ENCODE measurements around the gene FREM2.

The FREM2 gene

DNA sequence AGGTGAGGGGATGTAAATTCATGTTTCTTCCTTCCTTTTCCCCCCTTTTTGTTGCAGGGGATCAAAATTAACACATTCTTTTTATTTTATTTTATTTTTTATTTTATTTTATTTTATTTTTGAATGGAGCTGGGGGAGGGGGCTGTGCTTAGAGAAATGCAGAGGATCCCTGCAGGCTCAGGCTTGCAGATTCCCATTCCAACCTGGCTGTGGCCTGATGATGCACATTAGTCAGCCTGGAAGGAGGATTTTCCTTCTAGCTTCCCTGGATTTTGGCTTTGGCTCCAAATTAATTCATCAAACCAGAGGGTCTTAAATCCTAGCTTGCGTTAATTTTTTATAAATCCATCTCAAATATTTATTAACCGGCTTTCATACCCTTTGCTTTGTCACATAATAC, 67.0 kb downstream of the FREM2 start:
- DNase-seq, result no peak

DNA sequence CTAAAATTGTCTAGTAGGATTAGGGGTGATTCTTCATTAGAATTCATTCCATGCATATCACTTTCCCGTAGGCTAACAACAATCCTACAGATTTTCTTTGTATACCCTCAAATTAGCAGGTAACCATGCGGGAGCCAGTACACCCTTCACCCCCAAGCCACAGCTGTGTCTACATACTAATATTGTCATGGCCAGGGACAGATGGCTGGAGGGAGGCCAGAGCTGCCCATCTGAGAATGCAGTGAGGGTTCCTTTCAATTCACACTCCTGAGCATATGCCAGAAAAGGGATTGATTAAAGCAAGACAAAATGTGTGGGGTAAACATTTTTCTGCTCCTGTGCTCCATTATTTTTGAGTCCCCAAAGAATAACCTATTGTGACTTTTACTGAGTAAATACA, 68.9 kb downstream of the FREM2 start:
- DNase-seq, result no peak

DNA sequence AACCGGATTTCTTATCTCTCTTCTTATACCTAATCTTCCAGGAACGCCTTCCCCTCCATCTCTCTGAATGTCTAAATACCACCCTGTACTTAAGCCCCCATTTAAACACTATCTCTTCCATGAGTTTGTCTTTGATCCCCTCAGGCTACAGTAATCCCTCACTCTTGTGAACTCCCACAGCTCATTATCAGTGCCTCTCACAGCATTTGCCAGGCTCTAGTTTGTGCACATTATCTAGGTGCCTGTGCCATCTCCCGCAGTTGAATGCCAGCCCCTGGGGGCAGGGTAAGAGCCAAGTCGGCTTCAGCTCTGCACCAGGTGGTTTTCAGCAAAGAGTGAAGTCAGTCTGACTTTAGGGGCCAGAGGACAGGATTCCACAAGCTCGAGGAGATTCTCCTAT, 71.4 kb downstream of the FREM2 start:
- no peak for DNase-seq

DNA sequence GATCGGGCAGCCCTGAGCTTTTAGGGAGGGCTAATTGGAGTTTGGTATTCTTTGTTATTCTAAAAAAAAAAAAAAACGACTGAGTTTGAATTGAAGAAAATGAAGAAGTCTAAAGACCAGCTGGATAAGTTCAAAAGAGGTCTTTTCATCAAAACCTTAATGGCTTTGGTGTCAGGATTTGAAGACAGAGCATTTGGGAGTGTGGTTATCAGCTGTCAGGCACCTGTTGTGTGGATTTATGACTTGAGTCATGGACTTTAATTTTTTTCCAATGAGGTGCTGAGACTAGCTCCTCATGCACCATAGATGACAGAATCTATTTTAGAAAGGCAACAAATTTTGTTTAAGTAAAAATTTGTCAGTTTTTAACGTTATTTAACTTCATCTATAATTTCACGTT, 72.5 kb downstream of the FREM2 start:
- no peak for DNase-seq

DNA sequence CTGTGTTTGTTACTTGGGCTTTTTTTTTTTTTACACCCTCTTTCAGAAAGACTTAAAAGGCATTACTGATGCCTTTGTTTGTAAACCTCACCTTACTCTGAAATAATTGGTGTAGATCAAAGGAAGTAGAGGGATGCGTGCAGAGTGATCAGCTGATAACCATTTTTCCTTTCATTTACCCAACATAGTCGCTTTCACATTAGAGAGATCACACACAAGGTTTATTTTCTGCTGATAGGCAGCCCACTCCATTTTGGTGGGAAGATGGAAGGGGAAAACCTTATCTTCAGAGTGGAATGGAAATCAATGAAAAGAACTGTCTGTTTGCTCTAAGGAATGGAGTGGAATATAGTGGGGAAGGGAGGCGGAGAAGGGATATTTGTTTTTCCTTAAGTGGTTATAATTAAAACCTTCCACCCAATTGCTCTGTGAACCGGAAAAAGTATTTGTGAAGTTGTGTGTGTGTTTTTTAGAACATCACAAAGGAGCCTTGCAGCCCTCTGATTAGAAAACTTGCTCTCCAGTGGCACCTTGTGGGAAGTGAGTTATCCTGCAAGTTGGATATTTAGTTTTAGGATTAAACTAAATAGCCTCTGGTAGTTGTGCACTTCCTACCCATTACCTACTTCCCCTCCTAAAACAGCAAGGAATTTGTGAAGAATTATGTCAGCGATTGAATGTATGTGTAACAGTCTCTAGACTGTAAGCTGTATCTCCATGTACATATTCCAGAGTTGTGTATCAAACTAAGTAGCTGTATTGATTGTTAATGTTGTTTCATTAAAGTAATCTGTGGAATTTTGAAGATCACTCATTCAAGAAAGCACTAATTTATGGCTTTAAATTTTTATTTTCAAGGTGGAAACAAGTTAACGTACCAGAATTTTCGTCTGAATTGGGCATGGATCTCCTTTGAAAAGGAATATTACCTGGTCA, 76.8 kb downstream of the FREM2 start:
- DNase-seq, result peak in 25 of 58 donors; percentile 1 to 57 (median 9)

DNA sequence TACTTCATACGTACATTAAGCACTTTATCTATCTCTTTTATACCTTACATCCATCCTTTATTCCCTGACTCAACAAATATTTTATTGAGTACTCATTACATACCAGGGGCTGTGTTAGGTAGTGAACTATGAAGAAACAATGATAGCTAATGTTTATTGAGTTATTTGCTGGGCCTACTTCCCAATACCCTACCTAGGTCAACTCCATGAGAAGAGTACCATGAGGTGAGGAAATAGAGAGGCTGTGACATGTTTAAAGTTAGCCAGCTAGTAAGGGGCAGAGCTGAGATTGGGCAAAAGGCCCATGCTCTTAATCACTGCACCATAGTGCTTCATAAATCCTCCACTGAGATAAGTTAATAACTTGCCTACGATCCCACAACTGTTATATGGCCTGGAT, 79.9 kb downstream of the FREM2 start:
- DNase-seq, result no peak

DNA sequence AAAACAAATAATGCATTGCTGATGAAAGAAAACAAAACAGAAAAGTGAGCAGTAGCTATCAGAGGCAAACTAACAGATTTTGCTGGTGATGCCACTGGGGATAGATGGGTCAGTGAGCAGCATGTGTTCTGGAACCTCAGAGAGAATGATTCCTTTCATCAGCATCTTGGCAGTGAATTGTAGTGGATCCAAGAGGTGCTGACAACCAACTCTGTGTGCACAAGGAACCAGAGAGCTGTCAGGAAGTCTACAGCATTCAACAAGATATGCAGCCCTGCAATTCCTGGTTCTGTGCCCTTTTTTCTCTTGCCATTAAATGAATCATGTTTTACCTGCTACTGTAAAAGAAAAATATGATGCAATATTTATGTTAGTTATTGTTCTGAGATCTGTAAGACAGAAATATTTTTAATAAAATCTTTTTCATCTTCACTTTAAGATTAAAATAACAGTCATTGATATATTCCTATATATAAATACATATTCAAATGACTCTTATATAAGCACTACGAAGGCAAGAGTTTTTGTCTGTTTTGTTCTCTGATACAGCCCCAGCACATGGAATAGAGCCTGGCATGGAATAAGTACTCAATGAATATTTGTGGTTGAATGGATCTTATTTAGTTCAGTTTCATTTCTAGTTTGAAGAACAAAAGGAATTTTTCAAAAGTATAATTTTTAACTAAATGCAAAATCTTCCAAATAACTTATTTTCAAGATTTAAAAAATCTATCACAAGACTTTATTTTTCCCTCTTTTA, 80.8 kb downstream of the FREM2 start:
- peak in 37 of 58 donors; percentile 2 to 88 (median 37) for DNase-seq

DNA sequence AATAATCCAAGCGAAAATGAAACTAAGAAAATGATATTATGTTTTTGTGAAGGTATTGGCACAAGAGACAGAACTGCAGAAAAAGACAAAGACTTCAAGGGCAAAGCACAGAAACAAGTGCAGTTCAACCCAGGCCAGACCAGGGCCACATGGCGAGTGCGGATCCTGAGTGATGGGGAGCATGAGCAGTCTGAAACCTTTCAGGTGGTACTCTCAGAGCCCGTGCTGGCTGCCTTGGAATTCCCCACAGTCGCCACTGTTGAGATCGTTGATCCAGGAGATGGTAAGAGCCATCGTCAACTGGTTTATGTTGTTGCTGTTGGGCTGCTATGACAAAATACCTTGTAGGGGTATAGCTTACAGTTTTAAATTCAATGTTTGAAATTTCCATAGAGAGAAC, 82.6 kb downstream of the FREM2 start:
- DNase-seq, result peak in 1 of 58 donors; percentile 0

DNA sequence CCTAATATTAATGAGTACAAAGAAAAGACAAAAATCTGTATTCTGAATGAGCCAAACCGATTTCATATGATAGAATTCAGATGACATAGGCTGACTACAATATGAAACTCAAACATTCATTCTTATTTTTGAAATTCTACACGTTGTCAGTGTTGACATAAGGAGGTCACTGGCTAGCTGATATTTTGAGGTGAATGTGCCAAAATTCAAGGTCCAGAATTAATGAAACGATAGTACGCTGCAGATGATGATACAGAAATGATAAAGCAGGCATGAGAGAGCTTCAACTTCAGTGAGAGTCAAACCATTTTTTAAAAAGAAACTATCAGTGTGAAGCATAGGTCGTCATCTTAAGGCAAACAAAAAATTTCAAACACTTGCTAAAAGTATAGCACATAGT, 88.2 kb downstream of the FREM2 start:
- no peak for DNase-seq

DNA sequence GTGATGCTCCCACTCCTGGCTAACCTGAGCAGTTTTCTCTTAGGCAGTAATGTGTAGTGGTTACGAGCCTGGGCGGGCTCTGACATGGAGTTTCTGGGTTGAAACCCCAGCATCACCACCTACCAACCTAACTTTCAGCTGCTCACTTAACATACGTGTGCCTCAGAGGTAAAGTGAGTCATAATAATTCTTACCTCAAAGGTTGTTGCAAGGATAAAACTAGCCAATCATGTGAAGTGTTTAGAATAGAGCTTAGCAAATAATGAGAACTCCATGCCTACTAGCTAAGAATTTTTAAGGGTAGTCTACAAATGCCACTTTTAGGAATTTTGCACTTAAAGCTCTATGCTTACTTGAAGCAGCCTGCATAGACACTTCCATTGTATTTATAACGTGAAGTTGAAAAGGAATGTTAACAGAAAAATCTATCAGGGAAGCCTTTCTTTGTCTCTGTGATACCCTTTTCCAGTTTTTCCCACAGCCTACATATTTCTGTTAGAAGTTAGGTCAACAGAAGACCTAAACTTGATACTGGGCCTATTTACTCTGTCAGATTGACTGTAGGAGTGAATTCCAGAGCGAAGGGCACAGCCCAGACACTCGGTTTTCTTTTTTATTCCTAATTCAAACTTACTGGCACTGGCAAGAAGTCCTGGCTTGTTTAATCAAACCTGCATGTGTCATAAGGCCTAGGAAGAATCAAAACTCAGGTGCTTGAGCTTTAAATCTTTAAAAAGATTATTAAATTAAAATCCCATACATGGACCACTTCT, 90.7 kb downstream of the FREM2 start:
- no peak for DNase-seq

DNA sequence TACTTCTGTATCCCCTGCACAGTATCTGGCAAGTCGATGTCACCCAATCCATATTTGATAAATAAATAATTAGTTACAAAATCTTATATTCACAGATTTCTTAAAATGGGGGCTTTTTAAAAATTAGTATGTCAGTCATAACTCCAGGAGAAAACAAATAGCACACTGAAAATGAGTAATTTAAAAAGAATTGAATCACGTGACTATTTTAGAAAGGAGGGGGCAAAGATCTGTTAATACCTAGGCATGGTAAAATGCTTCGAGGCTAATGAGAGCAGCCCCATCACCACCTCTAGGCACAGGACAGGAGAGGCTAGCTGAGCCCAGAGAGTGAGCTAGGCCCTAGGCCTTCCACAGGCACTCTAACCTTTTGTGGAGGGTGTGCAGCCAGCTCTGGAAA, 94.7 kb downstream of the FREM2 start:
- no peak for DNase-seq

DNA sequence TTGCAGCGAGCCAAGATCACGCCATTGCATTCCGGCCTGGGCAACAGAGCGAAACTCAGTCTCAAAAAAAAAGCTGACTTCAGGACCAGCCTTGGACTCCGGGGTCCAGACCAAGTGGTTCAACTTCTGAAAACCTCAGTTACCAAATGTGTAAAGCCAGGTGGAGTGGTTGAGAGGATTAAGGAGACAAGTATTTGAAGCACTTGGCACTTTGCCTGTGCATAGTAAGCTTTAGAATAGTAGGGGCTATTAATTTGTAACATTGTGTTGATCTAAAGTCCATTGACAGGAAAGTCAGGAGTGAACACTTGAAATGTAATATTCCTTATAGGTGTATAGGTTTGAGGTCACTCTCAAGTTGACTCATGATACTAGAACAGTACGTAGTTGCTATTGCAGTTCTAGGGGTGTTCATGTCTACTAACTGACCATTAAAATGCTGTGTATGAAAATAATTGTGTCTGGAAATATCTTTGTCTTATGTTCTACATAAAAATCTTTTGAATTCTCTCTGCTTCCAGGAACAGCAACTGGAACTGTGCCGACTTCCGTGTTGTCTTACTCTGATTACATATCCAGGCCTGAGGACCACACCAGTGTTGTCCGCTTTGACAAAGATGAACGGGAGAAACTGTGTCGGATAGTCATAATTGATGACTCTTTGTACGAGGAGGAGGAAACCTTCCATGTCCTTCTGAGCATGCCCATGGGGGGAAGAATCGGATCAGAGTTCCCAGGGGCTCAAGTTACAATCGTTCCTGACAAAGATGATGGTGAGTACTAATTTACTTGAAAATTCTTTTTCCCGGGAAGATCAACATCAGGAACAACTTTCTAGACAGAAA, 97.4 kb downstream of the FREM2 start:
- DNase-seq, result no peak

DNA sequence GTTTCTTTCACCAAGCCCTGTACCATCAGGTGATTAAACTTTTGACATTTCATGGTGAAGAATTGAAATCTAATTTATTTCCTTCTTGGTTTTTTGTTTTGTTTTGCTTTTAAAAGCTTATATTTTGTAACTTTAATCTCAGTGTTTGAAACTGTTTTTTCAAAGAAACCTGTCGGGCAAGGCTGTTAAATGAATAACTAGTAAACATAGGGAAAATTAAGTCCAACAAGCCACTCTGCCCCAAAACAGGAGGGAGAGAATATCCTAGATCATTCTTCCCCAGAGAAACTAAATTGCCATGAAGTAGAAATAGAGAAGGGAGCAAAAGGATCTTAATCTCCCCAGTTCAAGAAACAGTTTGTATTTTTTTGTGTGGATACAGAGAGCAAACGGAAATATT, 98.2 kb downstream of the FREM2 start:
- DNase-seq, result no peak

DNA sequence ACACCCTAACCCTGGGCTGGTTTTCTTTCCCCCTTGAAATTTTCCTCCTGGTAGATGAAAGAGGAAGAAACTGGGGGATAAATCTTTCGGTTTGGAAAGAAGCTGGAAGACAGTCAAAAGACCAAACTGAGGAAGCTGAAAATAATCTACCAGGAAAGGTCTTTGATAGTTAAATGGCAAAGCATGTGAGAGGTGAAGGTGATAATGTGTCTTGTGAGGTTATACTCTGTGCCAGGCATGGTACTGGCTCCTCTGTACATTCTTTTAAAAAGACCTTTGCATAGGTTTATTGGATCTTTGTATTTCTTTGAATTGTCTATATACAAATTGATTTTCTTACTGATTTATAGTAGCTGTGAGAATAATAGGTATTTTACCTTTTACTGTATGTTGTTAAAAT, 98.6 kb downstream of the FREM2 start:
- no peak for DNase-seq

DNA sequence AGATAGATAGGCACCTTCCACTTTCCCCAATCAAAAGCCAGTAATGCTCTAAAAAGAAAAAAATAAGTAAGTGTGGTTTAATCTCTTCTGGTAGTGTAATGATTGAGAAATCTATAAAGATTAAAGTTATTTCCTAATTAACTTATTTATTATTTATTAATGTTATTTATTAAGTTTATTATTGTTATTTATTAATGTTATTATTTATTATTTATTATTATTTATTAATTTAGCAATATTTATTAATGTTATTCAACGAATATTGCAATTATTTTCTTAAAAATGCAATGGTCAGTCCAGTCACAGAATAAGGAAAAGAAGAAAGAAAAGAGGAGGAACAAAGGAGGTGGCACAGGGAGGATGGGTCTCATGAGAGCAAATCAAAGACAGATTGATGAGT, 100.7 kb downstream of the FREM2 start:
- DNase-seq, result no peak

DNA sequence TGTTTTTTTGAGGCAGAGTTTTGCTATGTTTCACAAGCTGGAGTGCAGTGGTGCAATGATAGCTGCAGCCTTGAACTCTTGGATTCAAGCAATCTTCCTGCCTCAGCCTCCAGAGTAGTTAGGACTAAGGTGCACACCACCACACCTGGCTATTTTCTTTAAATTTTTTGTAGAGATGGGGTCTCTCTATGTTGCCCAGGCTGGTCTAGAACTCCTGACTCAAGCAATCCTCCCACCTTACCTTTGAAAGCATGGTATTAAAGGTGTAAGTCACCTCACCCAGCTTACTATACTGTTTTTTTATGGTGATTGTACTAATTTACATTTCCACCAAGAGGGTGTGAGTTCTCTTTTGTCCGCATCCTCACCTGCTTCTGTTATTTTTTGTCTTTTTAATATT, 110.0 kb downstream of the FREM2 start:
- DNase-seq, result no peak

DNA sequence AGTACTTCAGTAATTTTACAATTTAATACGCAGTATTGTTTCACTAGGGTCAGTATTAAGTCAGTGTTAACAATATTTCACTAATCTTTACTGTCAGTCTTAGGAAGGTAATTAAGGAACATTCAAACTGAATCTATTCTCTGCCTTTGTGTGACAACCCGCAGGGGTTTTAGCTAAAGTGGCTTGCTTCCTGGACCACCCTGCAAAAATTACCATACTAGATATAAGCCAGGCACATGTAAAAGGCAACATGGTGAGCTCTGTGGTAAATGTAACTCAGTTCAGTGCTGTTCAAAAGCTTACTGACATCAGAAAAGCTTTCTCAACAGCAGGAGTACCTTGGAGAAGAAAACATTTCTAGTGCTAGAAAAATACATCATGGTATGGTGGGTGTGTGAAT, 116.7 kb downstream of the FREM2 start:
- DNase-seq, result no peak

DNA sequence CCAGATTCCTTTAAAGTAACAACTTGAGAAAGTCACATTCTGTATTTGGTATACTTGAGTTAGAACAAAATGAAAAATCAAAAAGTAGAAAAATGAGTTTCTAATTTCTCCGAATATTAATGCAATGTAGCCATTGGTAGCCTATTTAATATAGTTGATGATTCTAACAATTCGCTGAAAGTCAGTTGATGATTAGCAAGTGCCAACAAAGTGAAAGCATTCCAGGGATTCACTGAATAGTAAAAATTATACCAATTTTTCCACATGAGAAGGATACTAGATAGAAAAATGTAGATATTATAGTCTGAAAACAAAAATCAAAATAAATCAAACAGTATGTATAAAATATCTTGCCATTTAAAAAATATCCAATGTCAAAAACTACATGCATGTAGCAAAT, 117.2 kb downstream of the FREM2 start:
- DNase-seq, result no peak

DNA sequence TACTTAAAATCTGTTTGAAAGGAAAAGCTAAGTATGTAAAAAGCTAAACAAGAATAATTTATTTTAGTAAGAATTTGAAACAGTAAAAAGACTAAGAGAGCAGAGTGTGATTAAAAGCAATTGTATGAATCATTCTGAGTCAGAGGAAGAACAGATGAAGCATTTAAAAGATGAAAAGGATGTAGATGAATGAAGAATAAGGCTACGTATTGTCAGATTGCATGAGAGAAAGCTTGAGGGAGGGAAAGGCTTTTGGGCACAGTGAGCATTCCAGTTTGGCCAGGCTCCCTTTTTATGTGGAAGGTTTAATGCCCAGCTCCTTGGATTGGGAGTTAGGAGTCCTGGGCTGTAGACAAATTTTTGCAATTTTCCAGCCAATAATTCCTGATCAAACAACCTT, 117.7 kb downstream of the FREM2 start:
- peak in 1 of 58 donors; percentile 25 for DNase-seq

DNA sequence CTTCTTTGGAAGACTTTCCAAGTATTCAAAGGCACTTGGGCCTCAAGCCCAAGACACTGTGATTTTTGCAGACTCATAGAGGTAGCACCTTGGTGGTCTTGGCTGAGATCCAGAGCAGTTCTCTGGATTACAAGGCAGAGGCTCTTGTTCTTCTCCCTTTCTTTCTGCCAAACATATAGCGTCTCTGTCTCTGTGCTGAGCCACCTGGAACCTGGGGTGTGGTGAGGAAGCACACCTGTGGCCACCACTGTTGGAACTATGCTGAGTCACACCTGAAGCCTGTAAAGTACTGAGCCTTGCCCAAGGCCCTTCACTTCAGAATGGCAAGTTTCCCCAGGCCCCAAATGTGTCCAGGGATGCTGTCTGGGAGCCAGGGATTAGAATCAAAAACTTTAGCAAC, 127.5 kb downstream of the FREM2 start:
- DNase-seq, result no peak

DNA sequence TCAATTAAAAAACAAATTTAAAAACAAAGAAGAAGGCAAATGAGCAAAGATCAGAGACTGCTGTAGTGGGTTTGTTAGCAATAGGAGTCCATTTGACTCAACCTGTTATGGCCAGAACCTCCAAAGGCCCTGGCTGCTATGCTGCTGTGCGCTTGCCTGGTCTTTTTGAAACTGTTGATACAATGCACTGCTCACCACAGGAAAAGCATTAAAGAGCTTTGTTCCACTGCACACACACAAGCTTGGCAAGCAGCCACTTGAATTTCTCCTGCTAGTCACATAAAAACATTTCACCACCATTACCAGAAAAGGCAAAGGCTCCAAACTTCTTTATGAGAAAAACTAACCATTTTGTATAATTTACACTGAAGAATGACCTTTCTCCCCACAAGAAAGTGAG, 132.2 kb downstream of the FREM2 start:
- DNase-seq, result peak in 34 of 58 donors; percentile 2 to 81 (median 28)

All from anterior cingulate cortex (tissue), 58 donors.